Breast epithelium (tissue), 4 donors: Measurements from ENCODE around the gene HASPIN. TPM values are rescaled to one million over a fixed set of nuclear protein-coding genes. Genes with fewer than 3 reads are reported as not detected.

Experiments used
- DNase-seq, 2 donors: peaks; one replicate each; pipeline ENCODE4 v3.0.0-alpha.2; 2019; ENCODE audit warnings: low spot score in 2 of 2
- H3K27ac ChIP-seq, 2 donors: fragments of 200-600 bp; sonication (generic) in 1 of 2; one replicate each; pipeline ENCODE4 v1.5.1; 2016 to 2019; ENCODE audit warnings: mild to moderate bottlenecking in 1 of 2
- H3K27me3 ChIP-seq, 2 donors: fragments of 200-600 bp; sonication (generic) in 1 of 2; one replicate each; pipeline versions ENCODE4 v1.5.1 to v1.6.0; 2017 to 2019; ENCODE audit warnings: control low read depth in 1 of 2, mild to moderate bottlenecking in 1 of 2
- H3K36me3 ChIP-seq: fragments of 200-600 bp; one replicate; pipeline ENCODE4 v1.5.1; 2019
- H3K4me1 ChIP-seq, 2 donors: fragments of 200-600 bp; sonication (generic); one replicate each; pipeline ENCODE4 v1.5.1; 2016 to 2019; ENCODE audit warnings: control low read depth in 1 of 2
- H3K4me3 ChIP-seq, 3 donors: fragments of 200-600 bp; sonication (generic); 1 replicate in 2 of 3; 2 replicates in 1 of 3; pipeline ENCODE4 v1.5.1; 2016 to 2019; ENCODE audit warnings: mild to moderate bottlenecking in 3 of 3, moderate library complexity in 2 of 3
- H3K9me3 ChIP-seq, 2 donors: fragments of 200-600 bp; sonication (generic) in 1 of 2; one replicate each; pipeline ENCODE4 v1.5.1; 2016 to 2019; ENCODE audit warnings: control low read depth in 1 of 2
- POLR2A ChIP-seq: fragments of 450-650 bp; IDR thresholded peaks from one replicate; pipeline ENCODE4 v1.6.1; 2016; ENCODE audit warnings: antibody characterized with exemption, mild to moderate bottlenecking, moderate library complexity
- POLR2AphosphoS5 ChIP-seq, 3 donors: sonication (generic); formaldehyde crosslinking; IDR thresholded peaks; one replicate each; pipeline ENCODE4 v1.6.1; 2017; ENCODE audit warnings: antibody characterized with exemption in 3 of 3
- intact Hi-C: fragments of 100-400 bp; cut with DNase I; formaldehyde crosslinking; loops from one replicate; pipeline ENCODE4 v1.15.1; 2023; ENCODE audit warnings: low total_unique reads
- total RNA-seq, 3 donors: library from RNA; depleted of rRNA; stranded (reverse); fragments of >200 nt; gene quantifications; one replicate each; pipeline ENCODE4 v1.1.0, GENCODE V29; 2016
- TF ChIP-seq, protein P1 (sequence below), 3 donors: fragments of 450-650 bp; IDR thresholded peaks; one replicate each; pipeline ENCODE4 v1.5.1; 2016 to 2017; ENCODE audit warnings: antibody characterized with exemption in 3 of 3, mild to moderate bottlenecking in 3 of 3, moderate library complexity in 3 of 3

HASPIN gene
- total RNA-seq, 3 donors from 2014 or later, result 0.29 to 0.48 (median 0.33) TPM

DNA sequence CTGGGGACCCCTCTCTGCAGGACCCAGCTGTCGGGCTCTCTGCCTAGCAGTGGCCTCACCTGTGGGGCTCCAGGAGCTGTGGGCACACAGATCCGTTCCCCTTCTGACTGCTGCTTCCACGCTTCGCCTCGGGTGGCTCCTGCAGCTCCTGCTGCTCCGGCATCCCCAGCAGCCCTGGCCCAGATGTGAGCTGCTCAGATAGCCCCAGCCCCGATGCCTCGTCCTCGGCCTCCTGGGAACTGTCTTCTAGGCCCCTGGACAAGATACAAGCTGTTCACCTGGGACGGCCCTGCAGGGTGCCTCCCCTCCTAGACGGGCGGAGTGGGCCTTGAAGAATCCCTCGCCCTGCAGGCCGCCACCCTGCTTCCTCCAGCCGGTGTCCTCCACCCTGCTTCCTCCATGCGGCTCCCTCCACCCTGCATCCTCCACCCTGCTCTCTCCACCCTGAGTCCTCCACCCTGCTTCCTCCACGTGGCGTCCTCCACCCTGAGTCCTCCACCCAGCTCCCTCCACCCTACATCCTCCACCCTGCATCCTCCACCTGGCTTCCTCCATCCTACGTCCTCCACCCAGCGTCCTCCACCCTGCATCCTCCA lies 44.1 kb upstream of the HASPIN start:
- Histone ChIP-seq H3K27me3 (peaks cover 0 to 24% of the 10 kb centered on the region in 2 donors), H3K4me3 (no peak overlapping the region), H3K36me3 (no peaks in the 10 kb centered on the region), H3K27ac (no peak overlapping the region), H3K4me1 (no peaks in the 10 kb centered on the region), H3K9me3 (no peaks in the 10 kb centered on the region)
- intact Hi-C loops, result loop anchor here (10.0 kb wide), 1 partner anchor 1735 kb away; the partner anchor contains the start of gene NUP88
- no peak for TF ChIP-seq POLR2A
- no peak for TF ChIP-seq POLR2AphosphoS5 (IDR thresholded peaks at IDR 0.05)
- TF ChIP-seq, protein P1, sequence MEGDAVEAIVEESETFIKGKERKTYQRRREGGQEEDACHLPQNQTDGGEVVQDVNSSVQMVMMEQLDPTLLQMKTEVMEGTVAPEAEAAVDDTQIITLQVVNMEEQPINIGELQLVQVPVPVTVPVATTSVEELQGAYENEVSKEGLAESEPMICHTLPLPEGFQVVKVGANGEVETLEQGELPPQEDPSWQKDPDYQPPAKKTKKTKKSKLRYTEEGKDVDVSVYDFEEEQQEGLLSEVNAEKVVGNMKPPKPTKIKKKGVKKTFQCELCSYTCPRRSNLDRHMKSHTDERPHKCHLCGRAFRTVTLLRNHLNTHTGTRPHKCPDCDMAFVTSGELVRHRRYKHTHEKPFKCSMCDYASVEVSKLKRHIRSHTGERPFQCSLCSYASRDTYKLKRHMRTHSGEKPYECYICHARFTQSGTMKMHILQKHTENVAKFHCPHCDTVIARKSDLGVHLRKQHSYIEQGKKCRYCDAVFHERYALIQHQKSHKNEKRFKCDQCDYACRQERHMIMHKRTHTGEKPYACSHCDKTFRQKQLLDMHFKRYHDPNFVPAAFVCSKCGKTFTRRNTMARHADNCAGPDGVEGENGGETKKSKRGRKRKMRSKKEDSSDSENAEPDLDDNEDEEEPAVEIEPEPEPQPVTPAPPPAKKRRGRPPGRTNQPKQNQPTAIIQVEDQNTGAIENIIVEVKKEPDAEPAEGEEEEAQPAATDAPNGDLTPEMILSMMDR (IDR thresholded peaks at IDR 0.05), result no peak
- DNase-seq, result no peak

DNA sequence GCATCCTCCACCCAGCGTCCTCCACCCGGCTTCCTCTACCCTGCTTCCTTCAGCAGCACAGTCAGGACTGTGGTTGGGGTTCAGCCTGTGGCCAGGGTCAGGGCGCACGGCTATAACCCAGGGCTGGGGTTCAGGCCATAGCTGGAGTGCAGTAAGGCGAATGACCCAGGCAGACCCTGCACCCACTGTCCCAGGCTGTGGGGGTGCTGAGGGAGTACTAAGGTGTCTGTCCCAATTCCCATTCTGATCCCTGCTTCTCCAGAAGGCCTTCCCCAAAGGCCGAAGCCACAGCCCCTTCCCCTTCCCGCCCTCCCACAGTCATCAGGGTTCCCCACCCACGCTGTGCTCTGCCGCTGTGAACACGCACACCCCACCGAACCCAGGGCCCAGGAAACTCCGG lies 42.6 kb upstream of the HASPIN start:
- no peak overlapping the region for H3K4me3 ChIP-seq
- intact Hi-C loops, result no loop called here
- no peak overlapping the region for H3K27ac ChIP-seq
- DNase-seq, result no peak
- peaks cover 0 to 31% of the 10 kb centered on the region in 2 donors for H3K27me3 ChIP-seq
- no peaks in the 10 kb centered on the region for H3K9me3 ChIP-seq
- no peaks in the 10 kb centered on the region for H3K36me3 ChIP-seq
- H3K4me1 ChIP-seq, result no peaks in the 10 kb centered on the region
- TF ChIP-seq POLR2A (no peak), POLR2AphosphoS5 (IDR thresholded peaks at IDR 0.05) (no peak)
- TF ChIP-seq, protein P1 (IDR thresholded peaks at IDR 0.05), result no peak

DNA sequence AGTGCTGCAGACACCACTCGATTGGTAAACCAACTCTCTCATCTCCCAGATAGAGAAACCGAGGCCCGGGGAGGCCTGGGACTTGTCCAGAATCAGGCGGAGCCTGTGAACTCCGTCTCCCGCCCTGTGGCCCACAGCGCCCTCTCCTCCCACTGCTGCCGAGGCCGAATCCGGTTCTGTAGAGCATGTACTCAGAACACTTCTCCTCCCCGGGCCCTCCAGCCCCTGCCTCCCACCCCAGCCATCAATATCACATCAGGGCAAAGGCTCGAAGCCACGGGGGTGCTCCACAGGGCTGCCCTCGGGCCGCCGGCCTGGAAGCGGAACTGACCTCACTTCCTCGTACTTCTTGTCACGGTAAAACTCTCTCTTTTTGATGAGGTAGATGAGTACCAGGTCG lies 42.1 kb upstream of the HASPIN start:
- DNase-seq, result no peak
- Histone ChIP-seq H3K4me1 (no peaks in the 10 kb centered on the region), H3K27ac (no peak overlapping the region), H3K36me3 (no peaks in the 10 kb centered on the region), H3K4me3 (no peak overlapping the region), H3K27me3 (peaks cover 0 to 31% of the 10 kb centered on the region in 2 donors), H3K9me3 (no peaks in the 10 kb centered on the region)
- intact Hi-C loops, result no loop called here
- TF ChIP-seq, protein P1 (IDR thresholded peaks at IDR 0.05), result no peak
- no peak for TF ChIP-seq POLR2A
- no peak for TF ChIP-seq POLR2AphosphoS5 (IDR thresholded peaks at IDR 0.05)

DNA sequence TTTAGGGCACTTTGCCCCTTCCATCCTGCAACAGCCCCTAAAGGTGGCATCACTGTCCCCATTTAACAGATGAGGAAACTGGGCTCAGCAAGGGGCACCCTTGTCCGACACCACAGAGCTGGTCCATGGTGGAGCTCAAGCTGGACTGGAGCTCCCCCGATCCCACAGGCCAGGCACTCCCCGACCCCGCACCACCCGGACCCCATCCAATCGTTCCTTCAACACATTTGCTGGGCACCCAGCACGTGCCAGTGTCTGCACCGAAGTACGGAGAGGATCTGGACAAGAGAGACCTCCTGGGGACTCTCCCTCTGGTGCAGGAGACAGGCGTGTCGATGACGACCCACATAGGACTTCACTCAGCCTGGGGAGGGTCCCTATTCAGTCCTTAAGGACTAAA lies 41.7 kb upstream of the HASPIN start:
- DNase-seq, result no peak
- Histone ChIP-seq H3K27me3 (peaks cover 0 to 31% of the 10 kb centered on the region in 2 donors), H3K27ac (no peak overlapping the region), H3K36me3 (no peaks in the 10 kb centered on the region), H3K4me1 (no peaks in the 10 kb centered on the region), H3K9me3 (no peaks in the 10 kb centered on the region), H3K4me3 (no peak overlapping the region)
- intact Hi-C loops, result no loop called here
- TF ChIP-seq POLR2A, result no peak
- no peak for TF ChIP-seq POLR2AphosphoS5 (IDR thresholded peaks at IDR 0.05)
- TF ChIP-seq, protein P1 (IDR thresholded peaks at IDR 0.05), result no peak

DNA sequence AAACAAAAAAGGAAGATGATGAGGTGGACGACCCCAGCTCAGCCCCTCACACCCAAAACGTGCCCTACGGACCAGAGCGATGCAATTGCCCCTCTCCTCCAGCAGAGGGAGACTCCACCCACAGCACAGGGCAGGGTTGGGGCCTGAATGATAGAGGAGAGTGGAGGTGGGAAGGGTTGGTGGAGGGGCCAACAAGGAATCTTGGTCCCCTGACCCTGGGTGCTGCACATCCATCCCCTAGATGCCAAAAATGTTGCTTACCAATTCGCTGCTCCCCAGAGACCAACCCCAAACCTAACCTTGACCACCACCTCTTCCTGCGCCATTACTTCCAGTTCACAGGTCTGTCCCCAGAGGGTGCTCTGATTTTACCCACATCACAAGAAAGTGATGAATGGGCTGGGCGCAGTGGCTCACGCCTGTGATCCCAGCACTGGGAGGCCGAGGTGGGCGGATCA lies 40.6 kb upstream of the HASPIN start:
- Histone ChIP-seq H3K4me1 (no peaks in the 10 kb centered on the region), H3K36me3 (no peaks in the 10 kb centered on the region), H3K9me3 (no peaks in the 10 kb centered on the region), H3K4me3 (no peak overlapping the region), H3K27ac (no peak overlapping the region), H3K27me3 (peaks cover 0 to 34% of the 10 kb centered on the region in 2 donors)
- no peak for TF ChIP-seq POLR2AphosphoS5 (IDR thresholded peaks at IDR 0.05)
- TF ChIP-seq, protein P1 (IDR thresholded peaks at IDR 0.05), result peak; percentile 26 to 69 (median 62)
- intact Hi-C loops, result no loop called here
- no peak for DNase-seq
